Ecto neural progenitor cell (in vitro differentiated cells): ENCODE results near the gene ACSF3.

Source experiments
- DNase-seq: peaks from one replicate; pipeline ENCODE4 v3.0.0-alpha.2; 2018; ENCODE audit warnings: low spot score

The ACSF3 gene

DNA sequence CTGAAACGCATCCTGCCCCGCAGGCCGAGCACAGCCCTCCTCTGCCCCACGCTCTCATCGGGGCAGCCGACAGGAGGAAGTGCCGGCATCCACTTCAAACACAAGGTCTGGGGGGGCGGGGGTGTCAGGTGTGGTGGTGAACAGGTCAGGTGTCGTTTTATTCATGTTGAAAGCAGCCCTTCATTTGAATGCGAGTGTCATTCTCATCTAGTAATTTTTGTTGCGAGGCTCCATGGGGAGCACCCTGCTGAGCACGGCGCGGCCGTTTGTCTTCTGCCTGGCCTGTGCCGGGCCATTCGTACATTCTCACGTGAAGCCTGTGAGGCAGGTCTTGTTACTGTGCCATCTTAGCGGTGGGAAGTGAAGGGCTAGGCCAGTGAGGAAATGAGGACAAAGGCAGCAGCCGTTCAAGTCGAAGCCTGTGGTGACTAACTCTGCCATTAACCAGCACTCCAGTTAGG is 1.9 kb downstream of the ACSF3 start:
- DNase-seq, result no peak

- DNase-seq, result no peak
Measured at GRCh38 chr16:89096042-89096717, 2.5 kb downstream of the ACSF3 start.

- DNase-seq, result no peak
Measured at GRCh38 chr16:89096768-89097391, 3.2 kb downstream of the ACSF3 start.

GRCh38 chr16:89097392-89097772 is 3.7 kb downstream of the ACSF3 start:
- DNase-seq, result no peak

DNA sequence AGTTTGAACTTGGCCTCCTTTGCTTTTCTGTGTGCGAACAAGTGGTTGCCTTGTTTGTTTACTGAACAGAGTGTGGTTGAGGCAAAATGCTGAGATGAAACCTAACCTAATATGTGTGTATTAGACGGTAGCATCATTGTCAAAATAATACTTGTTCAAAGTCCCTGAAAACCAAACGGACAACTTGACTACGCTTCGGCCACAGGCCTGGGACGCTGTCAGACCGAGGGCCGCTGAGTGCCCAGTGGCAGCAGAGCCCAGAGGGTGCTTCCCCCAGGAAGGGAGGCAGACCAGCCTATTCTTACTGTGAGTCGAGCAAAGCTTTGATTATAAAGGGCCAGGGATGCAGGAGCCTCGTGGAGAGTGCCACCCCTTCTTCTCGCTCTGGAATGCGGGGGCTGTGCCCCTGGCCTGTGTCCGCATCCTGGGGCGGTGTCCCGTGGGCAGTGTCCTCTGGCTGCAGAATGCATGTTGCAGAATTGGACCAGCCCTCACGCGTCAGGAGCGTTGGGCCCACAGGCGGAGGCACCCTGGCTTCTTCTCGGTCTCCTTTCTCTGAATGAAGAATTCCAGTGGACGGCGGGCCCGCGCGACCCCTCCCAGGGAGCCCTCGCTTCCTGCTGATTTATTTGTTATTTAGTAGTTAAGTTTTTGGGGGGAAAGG is 5.2 kb downstream of the ACSF3 start:
- no peak for DNase-seq

- no peak for DNase-seq
Measured at GRCh38 chr16:89099905-89100304, 6.3 kb downstream of the ACSF3 start.

DNA sequence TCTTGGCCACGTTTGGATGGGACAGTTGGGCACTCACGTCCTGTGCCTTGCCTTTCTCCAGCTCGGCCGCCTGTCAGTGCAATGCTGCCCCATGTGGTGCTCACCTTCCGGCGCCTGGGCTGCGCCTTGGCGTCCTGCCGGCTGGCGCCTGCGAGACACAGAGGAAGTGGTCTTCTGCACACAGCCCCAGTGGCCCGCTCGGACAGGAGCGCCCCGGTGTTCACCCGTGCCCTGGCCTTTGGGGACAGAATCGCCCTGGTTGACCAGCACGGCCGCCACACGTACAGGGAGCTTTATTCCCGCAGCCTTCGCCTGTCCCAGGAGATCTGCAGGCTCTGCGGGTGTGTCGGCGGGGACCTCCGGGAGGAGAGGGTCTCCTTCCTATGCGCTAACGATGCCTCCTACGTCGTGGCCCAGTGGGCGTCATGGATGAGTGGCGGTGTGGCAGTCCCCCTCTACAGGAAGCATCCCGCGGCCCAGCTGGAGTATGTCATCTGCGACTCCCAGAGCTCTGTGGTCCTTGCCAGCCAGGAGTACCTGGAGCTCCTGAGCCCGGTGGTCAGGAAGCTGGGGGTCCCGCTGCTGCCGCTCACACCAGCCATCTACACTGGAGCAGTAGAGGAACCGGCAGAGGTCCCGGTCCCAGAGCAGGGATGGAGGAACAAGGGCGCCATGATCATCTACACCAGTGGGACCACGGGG is 7.1 kb downstream of the ACSF3 start:
- no peak for DNase-seq

DNA sequence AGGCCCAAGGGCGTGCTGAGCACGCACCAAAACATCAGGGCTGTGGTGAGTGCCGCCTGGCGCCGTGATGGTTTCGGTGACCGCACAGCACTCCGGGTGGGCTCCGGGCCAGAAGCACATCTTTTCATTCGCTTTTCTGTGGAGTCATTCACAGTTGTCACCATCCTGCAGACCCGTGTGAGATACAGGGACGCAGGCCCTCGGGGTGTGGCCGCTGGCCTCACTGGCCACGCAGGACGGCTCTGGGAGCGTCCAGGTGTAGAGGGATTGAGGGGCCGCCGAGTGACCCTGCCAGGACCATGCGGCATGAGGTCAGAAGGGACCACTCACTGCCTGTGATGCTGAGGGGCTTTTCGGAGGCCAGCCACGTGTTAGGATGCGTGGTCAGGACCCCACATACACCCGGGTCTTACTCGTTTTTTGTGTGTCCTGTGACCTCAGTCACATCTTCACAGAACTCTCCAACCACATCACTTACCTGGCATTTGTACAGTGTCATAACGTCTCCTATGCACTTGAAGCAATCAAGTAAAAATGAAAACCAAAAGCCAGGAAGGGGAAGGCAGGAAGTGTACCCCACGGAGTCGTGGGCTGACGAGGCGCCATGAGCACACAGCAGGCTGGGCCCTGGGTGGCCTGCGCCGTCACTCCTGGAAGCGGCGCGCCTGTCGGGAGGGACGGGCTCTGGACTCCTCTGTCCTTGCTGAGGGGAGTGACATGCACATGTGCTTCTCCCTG is 7.8 kb downstream of the ACSF3 start:
- DNase-seq, result no peak

DNA sequence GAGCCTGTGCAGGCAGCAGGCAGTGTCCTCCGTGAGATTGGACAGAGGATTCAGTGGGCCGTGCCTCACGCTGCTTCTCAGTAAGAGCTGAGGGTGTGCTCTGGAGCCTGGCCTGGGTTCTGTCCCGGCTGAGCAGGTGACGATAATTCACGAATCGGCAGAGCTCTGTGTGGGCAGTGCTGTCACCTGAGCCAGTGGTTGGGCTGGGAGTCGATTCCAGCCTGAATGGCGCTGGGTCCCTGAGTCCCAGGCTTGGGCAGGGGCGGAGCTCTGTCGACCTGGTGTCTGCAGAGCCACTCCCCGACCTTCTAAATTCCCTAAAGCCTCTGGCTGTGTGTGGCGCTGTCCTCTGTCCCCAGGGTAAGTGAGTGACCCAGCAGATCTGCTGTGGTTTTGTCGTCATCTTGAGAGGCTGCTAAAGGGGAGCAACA is 8.4 kb downstream of the ACSF3 start:
- DNase-seq, result no peak

GRCh38 chr16:89102481-89103073 is 8.9 kb downstream of the ACSF3 start:
- no peak for DNase-seq

DNA sequence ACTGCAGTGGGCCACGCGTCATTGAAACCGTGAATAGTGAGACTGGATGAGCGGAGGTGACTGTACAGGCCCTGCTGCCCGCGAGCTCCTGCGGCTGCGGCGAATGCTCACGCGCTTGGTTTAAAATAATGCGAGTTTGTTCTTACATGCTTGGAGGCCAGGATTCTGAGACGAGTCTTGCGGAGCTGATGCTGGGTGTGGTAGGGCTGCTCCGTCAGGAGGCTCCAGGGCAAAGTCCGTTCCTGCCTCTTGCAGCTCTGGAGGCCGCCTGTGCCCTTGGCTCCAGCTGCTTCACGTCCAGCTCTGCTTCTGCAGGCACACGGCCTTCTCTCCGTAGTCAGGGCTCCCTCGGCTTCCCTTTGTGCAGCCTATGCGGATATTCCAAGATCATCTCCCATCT is 9.5 kb downstream of the ACSF3 start:
- DNase-seq, result no peak

- DNase-seq, result no peak
Measured at GRCh38 chr16:89103781-89104180, 10.1 kb downstream of the ACSF3 start.

DNA sequence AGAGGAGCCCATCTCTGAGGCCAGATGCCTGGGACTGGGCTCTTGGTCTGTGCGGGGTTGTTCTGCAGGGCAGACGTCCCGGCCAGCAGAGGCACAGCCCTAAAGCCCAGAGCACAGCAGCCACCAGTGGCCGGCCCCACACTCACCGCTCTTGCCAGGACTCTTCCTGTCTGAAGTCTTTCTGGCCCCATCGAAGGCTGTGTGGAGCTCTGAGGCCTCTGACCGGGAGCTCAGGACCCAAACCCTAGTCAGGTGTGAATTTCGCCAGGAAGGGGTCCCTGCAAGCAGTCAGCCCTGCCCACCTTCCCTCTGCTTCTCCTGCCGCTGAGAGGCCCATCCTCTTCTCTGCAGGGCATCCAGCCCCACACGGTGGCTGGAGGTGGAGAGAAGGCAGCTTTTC is 10.7 kb downstream of the ACSF3 start:
- no peak for DNase-seq

DNA sequence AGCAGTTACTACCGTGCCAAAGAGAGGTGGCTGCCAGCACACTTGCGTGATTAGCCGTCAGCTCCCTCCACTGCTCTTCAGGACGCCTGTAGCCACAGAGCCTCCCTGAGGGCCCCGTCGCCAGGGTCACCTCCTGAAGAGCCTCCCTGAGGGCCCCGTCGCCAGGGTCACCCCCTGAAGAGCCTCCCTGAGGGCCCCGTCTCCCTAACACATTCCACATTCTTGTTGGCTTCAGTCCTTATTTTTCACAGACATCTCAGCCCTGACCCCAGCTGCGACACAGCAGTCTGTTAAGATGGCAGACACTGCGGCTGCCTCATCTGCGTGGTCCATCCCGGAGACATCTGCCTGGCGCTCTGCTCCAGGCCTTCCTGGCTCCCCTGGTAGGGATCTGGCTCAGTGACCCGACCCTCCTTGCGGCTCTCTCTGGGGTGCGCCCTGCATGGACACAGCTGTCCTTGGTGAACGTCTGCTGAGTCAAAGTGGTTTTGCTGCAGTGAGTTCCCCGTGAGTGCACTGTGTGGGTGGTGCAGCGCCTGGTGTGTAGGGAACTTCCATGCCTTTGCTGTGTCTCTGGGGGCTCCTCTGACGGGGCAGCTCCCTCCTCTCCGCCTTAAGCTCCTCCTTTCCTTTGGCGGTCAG is 11.4 kb downstream of the ACSF3 start:
- DNase-seq, result no peak

DNA sequence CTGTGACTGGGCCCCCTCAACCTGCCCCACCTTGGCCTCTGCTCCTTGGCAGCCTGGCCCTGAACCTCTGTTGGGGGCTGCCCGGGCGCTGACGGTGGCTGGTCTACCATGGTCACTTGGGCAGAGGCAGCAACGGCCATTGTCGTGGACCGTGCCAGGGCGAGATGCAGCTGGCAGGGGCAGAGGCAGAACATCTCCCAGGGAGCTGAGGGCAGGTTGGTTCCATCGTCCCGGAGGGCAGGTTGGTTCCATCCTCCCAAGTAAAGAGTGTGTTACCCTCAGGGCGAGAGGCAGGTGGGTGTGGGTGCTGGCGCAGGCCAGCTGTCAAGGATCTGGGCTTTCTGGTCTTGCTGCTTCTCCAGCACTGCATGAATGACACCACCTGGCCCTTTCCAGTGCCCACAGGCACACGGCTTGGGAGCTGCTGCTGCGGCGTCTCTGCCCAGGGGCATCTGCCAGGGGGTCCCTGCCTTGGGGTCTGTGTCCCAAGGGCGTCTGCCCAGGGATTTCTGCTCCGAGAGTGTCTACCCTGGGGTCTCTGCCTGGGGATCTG is 12.0 kb downstream of the ACSF3 start:
- DNase-seq, result no peak

DNA sequence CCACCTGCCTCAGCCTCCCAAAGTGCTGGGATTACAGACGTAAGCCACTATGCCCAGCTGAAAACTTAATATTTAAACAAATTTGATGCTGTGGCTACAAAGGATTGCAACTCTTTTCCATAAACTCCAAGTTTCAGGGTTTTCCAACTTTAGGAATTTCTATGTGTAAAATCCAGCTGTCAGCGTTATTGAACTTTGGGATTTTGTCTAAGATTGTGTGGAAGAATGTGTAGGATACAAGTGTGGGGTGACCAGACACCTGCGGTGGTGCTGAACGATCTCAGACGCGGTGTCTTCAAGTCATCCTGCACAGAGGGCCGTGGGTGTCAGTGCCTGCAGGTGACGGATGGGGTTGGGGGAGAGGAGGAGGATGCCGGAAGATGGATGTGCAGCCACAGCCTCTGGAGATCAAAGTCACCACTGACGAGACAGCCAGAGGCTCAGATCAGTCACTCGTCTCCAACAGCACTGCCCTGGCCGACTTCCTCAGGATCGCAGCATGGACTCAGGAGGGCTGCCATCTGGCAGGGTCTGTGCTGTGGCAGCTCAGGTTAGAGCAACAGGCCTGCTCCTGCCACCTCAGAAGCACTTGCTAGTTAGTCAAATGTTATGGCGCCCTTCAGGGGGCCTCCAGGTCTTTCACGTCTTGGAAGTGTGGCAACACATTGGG is 13.0 kb downstream of the ACSF3 start:
- DNase-seq, result no peak

GRCh38 chr16:89107203-89107582 is 13.5 kb downstream of the ACSF3 start:
- no peak for DNase-seq

- no peak for DNase-seq
Measured at GRCh38 chr16:89108416-89108815, 14.8 kb downstream of the ACSF3 start.

GRCh38 chr16:89110641-89111040 is 17.0 kb downstream of the ACSF3 start:
- no peak for DNase-seq

- no peak for DNase-seq
Measured at GRCh38 chr16:89111263-89111662, 17.6 kb downstream of the ACSF3 start.
